ENCODE measurements around the gene ASF1B. TPM values are rescaled to one million over a fixed set of nuclear protein-coding genes. Genes with fewer than 3 reads are reported as not detected.

Gene ASF1B
- total RNA-seq, 1 donor from 2014 or later, result 2.3 TPM

DNA sequence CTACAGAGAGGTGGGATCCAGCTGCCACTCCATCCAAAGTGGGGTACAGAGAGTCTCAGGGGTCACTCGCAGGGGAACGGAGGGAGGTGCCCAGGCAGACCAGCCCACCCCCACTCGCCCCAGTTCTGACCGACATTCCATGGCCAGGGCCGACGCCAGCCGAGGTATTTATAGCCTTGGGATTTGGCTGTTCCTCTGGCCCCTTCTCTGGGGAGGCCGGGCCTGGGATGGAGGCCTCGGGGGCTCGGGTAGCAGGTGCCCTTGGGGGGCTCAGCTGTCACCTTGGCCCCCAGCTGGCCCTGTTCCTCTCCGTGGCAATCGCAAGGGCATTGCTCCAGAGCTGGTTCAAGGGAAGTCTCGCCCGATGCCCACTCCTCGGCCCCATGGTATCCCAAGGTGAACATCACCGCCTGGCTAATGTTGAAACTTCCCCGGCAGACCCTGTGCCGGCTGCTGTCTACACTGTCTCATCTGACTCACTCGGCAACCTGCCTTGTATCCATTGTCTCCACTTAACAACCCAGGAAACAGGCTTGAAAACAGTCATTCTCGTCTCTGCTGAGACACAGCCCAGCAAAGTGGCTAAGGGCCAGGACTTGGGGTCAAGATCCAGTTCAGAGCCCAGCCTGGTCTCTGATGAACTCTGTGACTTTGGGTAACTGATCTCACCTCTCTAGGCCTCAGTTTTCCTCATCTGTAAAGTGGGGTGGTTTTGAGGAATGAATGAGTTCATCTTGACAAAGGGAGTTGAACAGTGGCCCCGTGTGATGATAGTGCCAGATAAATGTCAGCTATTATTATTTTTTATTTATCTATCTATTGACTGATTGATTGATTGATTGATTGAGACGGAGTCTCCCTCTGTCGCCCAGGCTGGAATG lies 28.6 kb downstream of the ASF1B start:
- DNase-seq, result no peak
- no peak overlapping the region for H3K4me3 Mint-ChIP-seq (ENCODE audit: unreplicated experiment)
- H3K36me3 Mint-ChIP-seq (ENCODE audit: unreplicated experiment), result no peaks in the 10 kb centered on the region
- H3K27me3 Mint-ChIP-seq (ENCODE audit: unreplicated experiment), result no peaks in the 10 kb centered on the region
- H3K4me1 Mint-ChIP-seq (ENCODE audit: low read depth, unreplicated experiment), result peaks cover 5% of the 10 kb centered on the region
- TF ChIP-seq, protein P1, sequence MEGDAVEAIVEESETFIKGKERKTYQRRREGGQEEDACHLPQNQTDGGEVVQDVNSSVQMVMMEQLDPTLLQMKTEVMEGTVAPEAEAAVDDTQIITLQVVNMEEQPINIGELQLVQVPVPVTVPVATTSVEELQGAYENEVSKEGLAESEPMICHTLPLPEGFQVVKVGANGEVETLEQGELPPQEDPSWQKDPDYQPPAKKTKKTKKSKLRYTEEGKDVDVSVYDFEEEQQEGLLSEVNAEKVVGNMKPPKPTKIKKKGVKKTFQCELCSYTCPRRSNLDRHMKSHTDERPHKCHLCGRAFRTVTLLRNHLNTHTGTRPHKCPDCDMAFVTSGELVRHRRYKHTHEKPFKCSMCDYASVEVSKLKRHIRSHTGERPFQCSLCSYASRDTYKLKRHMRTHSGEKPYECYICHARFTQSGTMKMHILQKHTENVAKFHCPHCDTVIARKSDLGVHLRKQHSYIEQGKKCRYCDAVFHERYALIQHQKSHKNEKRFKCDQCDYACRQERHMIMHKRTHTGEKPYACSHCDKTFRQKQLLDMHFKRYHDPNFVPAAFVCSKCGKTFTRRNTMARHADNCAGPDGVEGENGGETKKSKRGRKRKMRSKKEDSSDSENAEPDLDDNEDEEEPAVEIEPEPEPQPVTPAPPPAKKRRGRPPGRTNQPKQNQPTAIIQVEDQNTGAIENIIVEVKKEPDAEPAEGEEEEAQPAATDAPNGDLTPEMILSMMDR (IDR thresholded peaks at IDR 0.05; ENCODE audit: partially characterized antibody, unreplicated experiment), result no peak
- H3K9me3 Mint-ChIP-seq (ENCODE audit: unreplicated experiment), result no peaks in the 10 kb centered on the region
- H3K27ac Mint-ChIP-seq (ENCODE audit: unreplicated experiment), result no peak overlapping the region

DNA sequence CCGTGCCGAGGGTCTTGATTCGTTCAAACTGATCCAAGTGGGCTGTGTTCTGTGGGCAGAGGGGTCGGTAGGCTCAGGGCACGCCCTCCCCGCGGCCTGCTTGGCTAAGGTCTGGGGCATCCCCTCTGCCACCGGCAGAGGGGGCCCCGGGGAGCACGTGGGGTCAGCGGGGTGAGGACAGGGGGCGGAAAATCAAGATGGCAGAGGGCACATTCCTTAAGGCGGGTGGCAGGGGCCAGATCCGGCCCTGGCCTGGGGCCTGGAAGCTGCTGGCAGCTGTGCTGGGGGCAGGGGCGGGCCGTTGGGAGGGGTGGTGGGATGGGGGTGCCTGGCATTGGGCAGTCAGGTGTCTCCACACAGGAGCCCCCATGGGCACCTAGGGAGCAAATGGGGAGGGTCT lies 29.5 kb downstream of the ASF1B start:
- Mint-ChIP-seq H3K27ac (ENCODE audit: unreplicated experiment) (no peak overlapping the region), H3K4me3 (ENCODE audit: unreplicated experiment) (no peak overlapping the region), H3K27me3 (ENCODE audit: unreplicated experiment) (no peaks in the 10 kb centered on the region), H3K4me1 (ENCODE audit: low read depth, unreplicated experiment) (peaks cover 3% of the 10 kb centered on the region), H3K36me3 (ENCODE audit: unreplicated experiment) (no peaks in the 10 kb centered on the region), H3K9me3 (ENCODE audit: unreplicated experiment) (no peaks in the 10 kb centered on the region)
- no peak for DNase-seq
- TF ChIP-seq, protein P1 (IDR thresholded peaks at IDR 0.05; ENCODE audit: partially characterized antibody, unreplicated experiment), result no peak

DNA sequence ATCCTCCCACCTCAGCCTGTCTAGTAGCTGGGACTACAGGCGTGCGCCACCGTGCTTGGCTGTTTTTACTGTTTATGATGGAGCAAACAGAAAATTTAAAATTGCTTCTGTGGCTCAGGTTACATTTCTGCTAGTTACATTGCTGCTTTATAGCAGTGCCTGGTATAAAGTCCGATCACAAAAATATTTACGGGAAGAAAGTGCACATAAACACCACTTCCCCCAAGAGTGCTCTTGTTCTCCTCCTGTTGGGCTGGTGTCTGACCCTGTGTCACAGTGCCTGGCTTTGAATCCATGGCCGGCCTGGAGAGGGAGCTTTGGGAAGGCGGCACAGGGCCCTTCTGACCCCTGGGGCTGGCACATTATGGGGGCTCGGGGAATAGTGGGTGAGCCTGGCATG lies 30.7 kb downstream of the ASF1B start:
- Mint-ChIP-seq H3K4me3 (ENCODE audit: unreplicated experiment) (no peak overlapping the region), H3K4me1 (ENCODE audit: low read depth, unreplicated experiment) (peaks cover 3% of the 10 kb centered on the region), H3K27ac (ENCODE audit: unreplicated experiment) (no peak overlapping the region), H3K27me3 (ENCODE audit: unreplicated experiment) (no peaks in the 10 kb centered on the region), H3K9me3 (ENCODE audit: unreplicated experiment) (no peaks in the 10 kb centered on the region), H3K36me3 (ENCODE audit: unreplicated experiment) (no peaks in the 10 kb centered on the region)
- DNase-seq, result no peak
- TF ChIP-seq, protein P1 (IDR thresholded peaks at IDR 0.05; ENCODE audit: partially characterized antibody, unreplicated experiment), result no peak

DNA sequence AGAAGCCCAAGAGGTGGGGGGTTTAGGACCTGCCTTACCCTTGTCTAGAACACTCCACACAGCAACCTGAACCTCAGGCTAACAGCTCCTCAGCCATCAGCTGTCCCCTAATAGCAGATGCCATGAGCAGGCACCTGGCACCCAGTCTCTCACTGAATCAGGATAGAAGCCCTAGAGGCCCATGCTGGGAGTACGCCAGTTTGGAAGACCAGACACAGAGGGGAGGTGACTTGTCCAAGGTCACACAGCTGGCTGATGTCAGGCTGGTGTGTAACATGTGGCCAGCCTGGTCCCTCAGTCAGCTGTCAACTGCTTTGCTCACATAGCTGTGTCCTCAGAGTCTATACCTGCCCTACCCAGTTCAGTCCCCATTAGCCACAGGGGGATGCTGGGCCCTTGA lies 33.1 kb downstream of the ASF1B start:
- Mint-ChIP-seq H3K36me3 (ENCODE audit: unreplicated experiment) (no peaks in the 10 kb centered on the region), H3K27ac (ENCODE audit: unreplicated experiment) (no peak overlapping the region), H3K4me1 (ENCODE audit: low read depth, unreplicated experiment) (peaks cover 3% of the 10 kb centered on the region), H3K9me3 (ENCODE audit: unreplicated experiment) (no peaks in the 10 kb centered on the region), H3K4me3 (ENCODE audit: unreplicated experiment) (no peak overlapping the region), H3K27me3 (ENCODE audit: unreplicated experiment) (no peaks in the 10 kb centered on the region)
- DNase-seq, result no peak
- TF ChIP-seq, protein P1 (IDR thresholded peaks at IDR 0.05; ENCODE audit: partially characterized antibody, unreplicated experiment), result no peak

DNA sequence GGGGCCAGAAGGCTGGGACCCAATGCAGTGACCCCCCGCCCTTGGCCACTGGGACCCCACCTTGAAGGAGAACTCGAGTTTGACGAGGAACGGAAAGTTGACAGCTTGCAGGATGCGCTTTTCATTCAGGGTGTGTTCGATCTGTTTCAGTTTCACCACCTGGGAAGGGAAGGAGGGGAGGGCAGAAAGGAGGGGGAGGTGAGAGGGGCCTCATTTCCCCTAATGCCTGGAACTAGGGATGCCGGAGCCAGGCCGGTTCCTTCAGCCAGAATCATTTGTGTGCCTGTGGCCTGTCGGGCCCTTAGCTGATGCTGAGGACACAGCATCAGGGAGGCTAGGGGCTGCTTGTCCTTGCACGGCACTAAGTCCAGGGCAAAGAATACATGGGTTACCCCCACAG lies 33.6 kb downstream of the ASF1B start:
- peaks cover 4% of the 10 kb centered on the region for H3K27me3 Mint-ChIP-seq (ENCODE audit: unreplicated experiment)
- TF ChIP-seq, protein P1 (IDR thresholded peaks at IDR 0.05; ENCODE audit: partially characterized antibody, unreplicated experiment), result no peak
- no peaks in the 10 kb centered on the region for H3K4me1 Mint-ChIP-seq (ENCODE audit: low read depth, unreplicated experiment)
- no peak overlapping the region for H3K27ac Mint-ChIP-seq (ENCODE audit: unreplicated experiment)
- DNase-seq, result no peak
- no peaks in the 10 kb centered on the region for H3K36me3 Mint-ChIP-seq (ENCODE audit: unreplicated experiment)
- H3K4me3 Mint-ChIP-seq (ENCODE audit: unreplicated experiment), result no peak overlapping the region
- H3K9me3 Mint-ChIP-seq (ENCODE audit: unreplicated experiment), result no peaks in the 10 kb centered on the region

All from glutamatergic neuron (in vitro differentiated cells).